ENCODE results near the gene MRPL28. TPM values are rescaled to one million over a fixed set of nuclear protein-coding genes. Genes with fewer than 3 reads are reported as not detected.

The MRPL28 gene
- total and polyA plus RNA-seq, 4 donors: 35.5 to 107 (median 40.3) TPM

DNA sequence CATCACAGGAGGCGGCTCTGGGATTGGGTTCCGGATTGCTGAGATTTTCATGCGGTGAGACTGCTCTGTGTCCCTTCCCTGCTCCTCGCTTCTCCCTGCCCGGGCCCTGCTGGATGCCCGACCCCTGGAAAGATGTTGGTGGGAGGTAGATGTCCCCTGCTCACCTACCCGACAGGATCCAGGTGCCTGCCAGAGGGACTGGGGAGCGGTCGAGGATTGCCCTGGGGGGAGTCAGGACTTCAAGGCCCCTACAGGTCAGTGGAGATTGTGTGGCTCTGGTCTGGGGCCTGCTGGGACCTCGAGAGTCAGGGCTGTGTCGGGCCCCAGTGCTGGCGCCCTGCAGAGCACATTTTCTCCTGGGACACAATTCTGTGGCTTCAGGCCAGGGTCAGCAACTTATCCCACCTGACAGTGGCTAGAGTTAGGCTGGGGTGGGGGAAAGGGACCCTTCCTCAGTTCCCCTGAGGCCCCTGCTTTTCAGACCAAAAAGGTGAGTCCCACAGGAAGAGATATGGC lies 34.7 kb upstream of the MRPL28 start:
- no peaks in the 10 kb centered on the region for H3K9me3 ChIP-seq (ENCODE audit: control insufficient read depth, low read length)
- H3K4me3 ChIP-seq (ENCODE audit: low read length in 2 of 2): no peak overlapping the region
- intact Hi-C loops (cut with DNase I): no loop called here
- H3K27me3 ChIP-seq (ENCODE audit: control insufficient read depth in 1 of 2, insufficient read depth in 2 of 2, low read length in 1 of 2): no peaks in the 10 kb centered on the region
- ATAC-seq (ENCODE audit: low FRiP score): no peak
- H3K4me1 ChIP-seq (ENCODE audit: control insufficient read depth in 1 of 2, insufficient read depth in 2 of 2, low read length in 2 of 2): no peaks in the 10 kb centered on the region
- no peak overlapping the region for H3K27ac ChIP-seq (ENCODE audit: low read depth in 1 of 2, low read length in 2 of 2)
- 82 to 86% methylated on average over 12 of the region's 12 CpGs for WGBS, 2 donors
- no peaks in the 10 kb centered on the region for H3K36me3 ChIP-seq (ENCODE audit: control insufficient read depth in 1 of 2, insufficient read depth in 2 of 2, low read length in 1 of 2)
- DNase-seq: no peak

DNA sequence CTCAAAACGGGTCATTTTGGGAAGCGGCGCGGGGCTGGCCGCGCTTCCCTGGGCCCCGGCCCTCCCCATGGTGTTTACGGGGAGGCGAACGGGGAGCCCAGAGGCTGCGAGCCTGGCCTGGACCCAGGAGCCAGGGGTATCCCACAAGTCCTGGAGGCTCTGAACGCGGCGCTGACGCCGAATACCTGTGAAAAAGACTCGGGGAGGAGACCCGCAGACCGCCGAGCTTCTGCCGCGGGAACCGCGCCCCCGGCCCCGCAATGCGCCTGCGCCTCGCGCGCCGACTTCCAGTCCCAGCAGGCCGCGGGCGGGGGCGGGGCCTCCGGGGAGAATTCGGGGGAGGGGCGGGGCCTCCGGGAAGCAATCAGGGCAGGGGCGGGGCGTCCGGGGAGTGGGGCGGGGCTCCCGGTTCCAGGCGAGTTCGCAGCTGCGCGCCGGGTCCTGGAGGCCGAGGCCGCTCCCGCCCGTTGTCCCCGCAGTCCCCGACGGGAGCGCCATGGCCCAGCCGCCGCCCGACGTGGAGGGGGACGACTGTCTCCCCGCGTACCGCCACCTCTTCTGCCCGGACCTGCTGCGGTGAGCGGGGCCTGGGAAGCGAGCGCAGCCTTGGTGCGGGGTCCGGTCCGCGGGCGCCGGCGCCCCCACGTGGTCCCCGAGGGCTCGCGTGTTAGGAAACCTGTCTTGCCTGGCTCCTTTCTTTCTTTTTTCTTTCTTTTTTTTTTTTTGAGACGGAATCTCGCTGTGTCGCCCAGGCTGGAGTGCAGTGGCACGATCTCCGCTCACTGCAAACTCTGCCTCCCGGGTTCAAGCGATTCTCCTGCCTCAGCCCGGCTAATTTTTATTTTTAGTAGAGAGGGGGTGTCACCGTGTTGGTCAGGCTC lies 31.4 kb upstream of the MRPL28 start, which contains the start of gene DECR2:
DECR2 (plus strand) TSS at position 418 of the 881 bp plus-strand sequence; CDS start at position 497, 79 bp downstream.
- DNase-seq (peak; percentile 97 to 100), ATAC-seq (ENCODE audit: low FRiP score) (peak; percentile 95)
- Histone ChIP-seq H3K27ac (ENCODE audit: low read depth in 1 of 2, low read length in 2 of 2) (peak within 1 kb of the TSS in 1 of 2 donors; percentile 8), H3K4me3 (ENCODE audit: low read length in 2 of 2) (peak within 1 kb of the TSS; percentile 15 to 58), H3K4me1 (ENCODE audit: control insufficient read depth in 1 of 2, insufficient read depth in 2 of 2, low read length in 2 of 2) (no peaks in the 10 kb centered on the region), H3K27me3 (ENCODE audit: control insufficient read depth in 1 of 2, insufficient read depth in 2 of 2, low read length in 1 of 2) (no peaks in the 10 kb centered on the region), H3K9me3 (ENCODE audit: control insufficient read depth, low read length) (no peaks in the 10 kb centered on the region), H3K36me3 (ENCODE audit: control insufficient read depth in 1 of 2, insufficient read depth in 2 of 2, low read length in 1 of 2) (no peaks in the 10 kb centered on the region)
- 1% methylated on average over 59 to 91 of the region's 91 CpGs for whole genome bisulfite sequencing, 2 donors
- intact Hi-C loops (cut with DNase I): no loop called here

DNA sequence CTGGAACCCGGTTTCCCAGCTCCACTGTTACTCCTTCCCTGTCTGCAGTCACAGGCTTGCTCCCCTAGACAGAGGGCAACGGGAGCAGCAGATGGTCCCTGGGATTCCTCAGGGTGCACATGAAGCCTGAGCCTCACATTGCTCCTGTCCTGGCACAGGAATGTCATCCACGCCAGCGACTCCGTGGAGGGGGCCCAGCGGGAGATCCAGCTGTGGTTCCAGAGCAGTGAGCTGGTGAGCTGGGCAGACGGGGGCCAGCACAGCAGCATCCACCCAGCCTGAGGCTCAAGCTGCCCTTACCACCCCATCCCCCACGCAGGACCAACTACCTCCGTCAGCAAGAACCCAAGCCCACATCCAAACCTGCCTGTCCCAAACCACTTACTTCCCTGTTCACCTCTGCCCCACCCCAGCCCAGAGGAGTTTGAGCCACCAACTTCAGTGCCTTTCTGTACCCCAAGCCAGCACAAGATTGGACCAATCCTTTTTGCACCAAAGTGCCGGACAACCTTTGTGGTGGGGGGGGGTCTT lies 29.8 kb upstream of the MRPL28 start:
- DNase-seq (peak in 1 of 2 donors; percentile 53), ATAC-seq (ENCODE audit: low FRiP score) (no peak)
- no peak overlapping the region for H3K27ac ChIP-seq (ENCODE audit: low read depth in 1 of 2, low read length in 2 of 2)
- H3K4me1 ChIP-seq (ENCODE audit: control insufficient read depth in 1 of 2, insufficient read depth in 2 of 2, low read length in 2 of 2): no peaks in the 10 kb centered on the region
- no peaks in the 10 kb centered on the region for H3K9me3 ChIP-seq (ENCODE audit: control insufficient read depth, low read length)
- WGBS, 2 donors: 63 to 78% methylated on average over 10 of the region's 10 CpGs
- H3K36me3 ChIP-seq (ENCODE audit: control insufficient read depth in 1 of 2, insufficient read depth in 2 of 2, low read length in 1 of 2): no peaks in the 10 kb centered on the region
- H3K4me3 ChIP-seq (ENCODE audit: low read length in 2 of 2): no peak overlapping the region
- intact Hi-C loops (cut with DNase I): no loop called here
- H3K27me3 ChIP-seq (ENCODE audit: control insufficient read depth in 1 of 2, insufficient read depth in 2 of 2, low read length in 1 of 2): no peaks in the 10 kb centered on the region

DNA sequence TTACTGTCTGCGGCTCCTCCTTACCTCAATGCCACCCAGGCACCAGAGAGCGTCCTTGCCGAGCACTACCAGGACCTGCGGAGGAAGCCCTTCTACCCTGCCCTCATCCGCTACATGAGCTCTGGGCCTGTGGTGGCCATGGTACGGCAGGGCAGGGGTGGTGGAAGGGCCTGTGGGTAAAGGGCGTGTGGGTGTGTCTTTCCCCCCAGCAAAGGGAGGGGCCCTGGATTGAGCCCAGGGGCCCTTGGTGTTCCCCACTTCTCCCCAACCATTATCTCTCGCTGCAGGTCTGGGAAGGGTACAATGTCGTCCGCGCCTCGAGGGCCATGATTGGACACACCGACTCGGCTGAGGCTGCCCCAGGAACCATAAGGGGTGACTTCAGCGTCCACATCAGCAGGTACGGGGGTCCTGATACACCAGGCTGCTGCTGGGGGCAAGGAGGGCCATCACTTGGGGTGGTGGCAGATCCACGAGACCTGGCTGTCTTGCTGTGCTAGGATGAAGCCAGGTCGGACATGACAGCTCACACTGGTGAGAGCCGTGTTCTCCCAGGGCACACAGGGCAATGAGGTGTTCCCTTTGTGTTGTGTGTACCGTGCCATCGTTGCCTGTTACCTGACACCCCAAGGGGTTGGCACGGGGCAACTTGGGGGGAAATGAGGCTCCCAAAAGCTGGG lies 29.1 kb upstream of the MRPL28 start:
- intact Hi-C loops (cut with DNase I): loop anchor here in 1 of 2 donors (10.0 kb wide), 1 partner anchor 265 kb away; the partner anchor contains the start of gene RHOT2
- H3K9me3 ChIP-seq (ENCODE audit: control insufficient read depth, low read length): no peaks in the 10 kb centered on the region
- DNase-seq (no peak), ATAC-seq (ENCODE audit: low FRiP score) (no peak)
- H3K4me1 ChIP-seq (ENCODE audit: control insufficient read depth in 1 of 2, insufficient read depth in 2 of 2, low read length in 2 of 2): no peaks in the 10 kb centered on the region
- H3K27ac ChIP-seq (ENCODE audit: low read depth in 1 of 2, low read length in 2 of 2): no peak overlapping the region
- no peaks in the 10 kb centered on the region for H3K27me3 ChIP-seq (ENCODE audit: control insufficient read depth in 1 of 2, insufficient read depth in 2 of 2, low read length in 1 of 2)
- no peak overlapping the region for H3K4me3 ChIP-seq (ENCODE audit: low read length in 2 of 2)
- no peaks in the 10 kb centered on the region for H3K36me3 ChIP-seq (ENCODE audit: control insufficient read depth in 1 of 2, insufficient read depth in 2 of 2, low read length in 1 of 2)
- WGBS, 2 donors: 85% methylated on average over 22 of the region's 22 CpGs

DNA sequence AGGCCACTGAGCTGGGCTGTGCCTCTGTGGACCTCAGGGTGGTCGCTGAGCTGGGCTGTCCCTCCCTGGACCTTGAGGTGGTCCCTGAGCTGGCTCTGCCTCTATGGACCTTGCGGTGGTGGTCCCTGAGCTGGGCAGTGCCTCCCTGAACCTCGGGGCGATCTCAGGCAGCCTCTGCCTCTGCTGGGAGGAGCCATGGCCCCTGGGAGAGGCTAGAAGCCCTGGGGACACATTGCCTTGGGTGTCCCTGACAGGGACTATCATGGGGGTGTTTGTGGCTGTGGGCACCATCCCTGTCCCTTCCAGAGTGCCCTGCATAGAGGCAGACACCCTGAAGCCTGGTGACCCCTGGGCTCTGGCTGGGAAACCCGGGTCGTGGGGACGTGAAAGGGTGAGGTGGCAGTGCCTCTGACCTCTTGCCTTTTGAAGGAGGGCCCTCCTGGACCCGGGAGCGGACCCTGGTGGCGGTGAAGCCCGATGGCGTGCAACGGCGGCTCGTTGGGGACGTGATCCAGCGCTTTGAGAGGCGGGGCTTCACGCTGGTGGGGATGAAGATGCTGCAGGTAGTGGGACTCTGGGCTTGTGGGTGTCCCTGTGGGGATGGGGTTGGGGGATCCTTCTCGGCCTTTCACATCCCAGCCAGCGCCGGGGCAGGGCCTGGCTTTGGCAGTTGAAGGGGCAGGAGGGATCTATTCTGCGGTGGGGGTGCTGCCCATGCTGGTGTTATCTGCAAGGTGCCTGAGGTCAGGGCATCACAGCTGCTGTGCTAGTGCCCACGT lies 28.4 kb upstream of the MRPL28 start:
- no peak for ATAC-seq (ENCODE audit: low FRiP score)
- no peaks in the 10 kb centered on the region for H3K36me3 ChIP-seq (ENCODE audit: control insufficient read depth in 1 of 2, insufficient read depth in 2 of 2, low read length in 1 of 2)
- no peak overlapping the region for H3K27ac ChIP-seq (ENCODE audit: low read depth in 1 of 2, low read length in 2 of 2)
- H3K4me1 ChIP-seq (ENCODE audit: control insufficient read depth in 1 of 2, insufficient read depth in 2 of 2, low read length in 2 of 2): no peaks in the 10 kb centered on the region
- no peaks in the 10 kb centered on the region for H3K27me3 ChIP-seq (ENCODE audit: control insufficient read depth in 1 of 2, insufficient read depth in 2 of 2, low read length in 1 of 2)
- H3K4me3 ChIP-seq (ENCODE audit: low read length in 2 of 2): no peak overlapping the region
- H3K9me3 ChIP-seq (ENCODE audit: control insufficient read depth, low read length): no peaks in the 10 kb centered on the region
- intact Hi-C loops (cut with DNase I): loop anchor here in 1 of 2 donors (10.0 kb wide), 1 partner anchor 266 kb away; the partner anchor contains the start of gene RHOT2
- no peak for DNase-seq
- 86% methylated on average over 24 of the region's 24 CpGs for WGBS, 2 donors

DNA sequence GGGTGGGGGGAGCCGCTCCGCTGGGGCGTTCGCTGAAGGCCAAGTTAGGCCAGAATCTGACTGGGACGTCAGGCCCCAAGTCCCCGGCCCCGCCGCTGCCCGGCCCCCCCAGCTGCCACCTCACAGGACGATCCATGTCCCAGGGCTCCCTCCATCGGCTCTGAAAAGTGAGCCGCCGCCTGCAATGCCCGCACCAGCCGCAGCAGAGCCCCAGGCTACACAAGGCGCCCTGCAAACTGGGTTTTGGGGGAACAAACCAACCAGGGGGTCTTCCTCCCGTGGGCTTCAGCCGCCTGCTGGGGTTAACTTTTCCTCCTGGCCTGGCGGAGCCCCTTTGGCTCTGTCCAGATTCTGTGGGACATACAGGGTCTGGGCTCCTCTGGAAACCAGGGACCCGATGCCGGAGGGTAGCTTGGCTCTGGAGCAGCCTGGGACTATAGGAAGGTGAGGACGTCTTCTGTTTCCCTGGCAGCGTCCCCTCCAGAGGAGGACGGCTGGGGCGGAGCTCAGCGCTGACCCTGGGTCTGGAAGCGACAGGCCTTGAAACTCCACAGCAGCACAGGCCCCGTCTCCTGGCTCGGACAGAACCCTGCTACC lies 27.5 kb upstream of the MRPL28 start:
- ATAC-seq (ENCODE audit: low FRiP score): peak; percentile 58
- WGBS, 2 donors: 14 to 20% methylated on average over 18 to 29 of the region's 29 CpGs
- Histone ChIP-seq H3K36me3 (ENCODE audit: control insufficient read depth in 1 of 2, insufficient read depth in 2 of 2, low read length in 1 of 2) (no peaks in the 10 kb centered on the region), H3K4me3 (ENCODE audit: low read length in 2 of 2) (no peak overlapping the region), H3K9me3 (ENCODE audit: control insufficient read depth, low read length) (no peaks in the 10 kb centered on the region), H3K4me1 (ENCODE audit: control insufficient read depth in 1 of 2, insufficient read depth in 2 of 2, low read length in 2 of 2) (no peaks in the 10 kb centered on the region), H3K27me3 (ENCODE audit: control insufficient read depth in 1 of 2, insufficient read depth in 2 of 2, low read length in 1 of 2) (no peaks in the 10 kb centered on the region), H3K27ac (ENCODE audit: low read depth in 1 of 2, low read length in 2 of 2) (peak overlapping the region in 1 of 2 donors; percentile 22)
- intact Hi-C loops (cut with DNase I): loop anchor here in 1 of 2 donors (10.0 kb wide), 1 partner anchor 267 kb away; the partner anchor contains the start of gene RHOT2
- DNase-seq: peak; percentile 86 to 93

DNA sequence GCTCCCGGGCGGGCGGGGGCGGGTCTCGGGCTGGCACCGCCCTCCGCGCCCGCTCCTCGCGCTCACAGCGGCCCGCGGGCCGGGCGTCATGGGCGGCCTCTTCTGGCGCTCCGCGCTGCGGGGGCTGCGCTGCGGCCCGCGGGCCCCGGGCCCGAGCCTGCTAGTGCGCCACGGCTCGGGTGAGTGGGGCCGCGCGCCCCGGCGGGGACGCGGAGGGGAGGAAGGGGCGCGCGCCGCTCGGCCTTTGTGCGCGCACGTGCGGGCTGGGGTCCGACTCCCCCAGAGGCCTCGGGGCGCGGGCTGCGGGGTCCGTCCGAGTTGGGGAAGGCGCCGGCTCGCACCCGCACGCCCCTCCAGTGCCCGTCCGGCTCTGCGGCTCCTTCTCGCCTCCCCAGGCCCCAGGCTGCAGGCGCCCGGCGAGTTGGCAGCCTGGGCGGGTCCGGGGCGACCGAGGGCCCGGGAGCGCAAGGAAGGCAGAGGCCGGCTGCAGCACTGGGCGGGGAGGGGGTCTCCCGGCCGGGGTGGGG lies 26.9 kb upstream of the MRPL28 start, which contains the start of gene NME4:
NME4 (plus strand) TSS at position 65 of the 527 bp plus-strand sequence; CDS start at position 89, 24 bp downstream.
- WGBS, 2 donors: 0% methylated on average over 21 to 75 of the region's 75 CpGs
- ATAC-seq (ENCODE audit: low FRiP score): no peak
- peak within 1 kb of the TSS in 1 of 2 donors; percentile 52 for H3K27ac ChIP-seq (ENCODE audit: low read depth in 1 of 2, low read length in 2 of 2)

More for the DNA sequence above, 26.9 kb upstream of the MRPL28 start, which contains the start of gene NME4:
- DNase-seq: no peak
- Histone ChIP-seq H3K4me3 (ENCODE audit: low read length in 2 of 2) (peak within 1 kb of the TSS; percentile 77 to 82), H3K9me3 (ENCODE audit: control insufficient read depth, low read length) (no peaks in the 10 kb centered on the region), H3K36me3 (ENCODE audit: control insufficient read depth in 1 of 2, insufficient read depth in 2 of 2, low read length in 1 of 2) (no peaks in the 10 kb centered on the region), H3K4me1 (ENCODE audit: control insufficient read depth in 1 of 2, insufficient read depth in 2 of 2, low read length in 2 of 2) (no peaks in the 10 kb centered on the region), H3K27me3 (ENCODE audit: control insufficient read depth in 1 of 2, insufficient read depth in 2 of 2, low read length in 1 of 2) (no peaks in the 10 kb centered on the region)
- intact Hi-C loops (cut with DNase I): loop anchor here in 1 of 2 donors (10.0 kb wide), 1 partner anchor 268 kb away; the partner anchor contains the start of gene RHOT2
